ENCODE measurements around the gene FTCD. TPM values are rescaled to one million over a fixed set of nuclear protein-coding genes. Genes with fewer than 3 reads are reported as not detected.
"Not testable (repeated sequence)": the region's sequence is repeated elsewhere in the genome, so short reads cannot be mapped to it uniquely, and the experiment has no call there.

Gene FTCD
- total RNA-seq, 1 donor from 2014 or later = 0.41 TPM

GRCh38 chr21:46114963-46115362 is 40.4 kb downstream of the FTCD start:
- no peak for DNase-seq (ENCODE audit: low spot score in 2 of 2)
- FAIRE-seq = no peak

- DNase-seq (ENCODE audit: low spot score in 2 of 2) = no peak
- FAIRE-seq = no peak
Measured at GRCh38 chr21:46113497-46114176, 41.7 kb downstream of the FTCD start.

GRCh38 chr21:46112725-46113215 is 42.6 kb downstream of the FTCD start:
- FAIRE-seq (no peak), DNase-seq (ENCODE audit: low spot score in 2 of 2) (no peak)

- DNase-seq (ENCODE audit: low spot score in 2 of 2) = no peak
- no peak for FAIRE-seq
Measured at GRCh38 chr21:46111857-46112724, 43.3 kb downstream of the FTCD start.

- FAIRE-seq (no peak), DNase-seq (ENCODE audit: low spot score in 2 of 2) (no peak)
Measured at GRCh38 chr21:46111193-46111571, 44.2 kb downstream of the FTCD start.

GRCh38 chr21:46110499-46111192 is 44.7 kb downstream of the FTCD start:
- DNase-seq (ENCODE audit: low spot score in 2 of 2) = no peak
- FAIRE-seq = no peak

- no peak for FAIRE-seq
- no peak for DNase-seq (ENCODE audit: low spot score in 2 of 2)
Measured at GRCh38 chr21:46109313-46110221, 45.8 kb downstream of the FTCD start.

- DNase-seq (ENCODE audit: low spot score in 2 of 2) = no peak
- no peak for FAIRE-seq
Measured at GRCh38 chr21:46108827-46109312, 46.5 kb downstream of the FTCD start.

GRCh38 chr21:46107376-46107775 is 48.0 kb downstream of the FTCD start:
- DNase-seq (ENCODE audit: low spot score in 2 of 2); FAIRE-seq: not testable (repeated sequence)

- DNase-seq (ENCODE audit: low spot score in 2 of 2) (no peak), FAIRE-seq (no peak)
Measured at GRCh38 chr21:46104104-46104503, 51.3 kb downstream of the FTCD start.

GRCh38 chr21:46100906-46101305 is 54.5 kb downstream of the FTCD start:
- FAIRE-seq (no peak), DNase-seq (ENCODE audit: low spot score in 2 of 2) (no peak)

GRCh38 chr21:46100426-46100825 is 55.0 kb downstream of the FTCD start:
- no peak for FAIRE-seq
- no peak for DNase-seq (ENCODE audit: low spot score in 2 of 2)

- FAIRE-seq (no peak), DNase-seq (ENCODE audit: low spot score in 2 of 2) (no peak)
Measured at GRCh38 chr21:46100020-46100419, 55.4 kb downstream of the FTCD start.

- FAIRE-seq (no peak), DNase-seq (ENCODE audit: low spot score in 2 of 2) (no peak)
Measured at GRCh38 chr21:46099476-46099875, 55.9 kb downstream of the FTCD start.

- no peak for DNase-seq (ENCODE audit: low spot score in 2 of 2)
- no peak for FAIRE-seq
Measured at GRCh38 chr21:46098303-46099141, 56.9 kb downstream of the FTCD start.

GRCh38 chr21:46097336-46098293 is 57.8 kb downstream of the FTCD start, which contains the start of gene COL6A2:
COL6A2 (plus strand) TSS chr21:46098112.
- DNase-seq (ENCODE audit: low spot score in 2 of 2) = no peak
- no peak for FAIRE-seq

GRCh38 chr21:46096596-46097335 is 58.6 kb downstream of the FTCD start:
- FAIRE-seq (no peak), DNase-seq (ENCODE audit: low spot score in 2 of 2) (no peak)
